ENCODE data around the gene SULF2.

GRCh38 chr20:47664744-47665143, 120.5 kb downstream of the SULF2 start:
- TF ChIP-seq CTCF (conservative IDR thresholded peaks at IDR 0.05; ENCODE audit: low read length) (no peak), EZH2phosphoT487 (IDR thresholded peaks at IDR 0.05; ENCODE audit: borderline replicate concordance) (no peak)
